BLaER1 treated with 17β-estradiol and CSF1 and Interleukin-3, amounts not matched to agents 10 nM and 100 nM (cell line): ENCODE data around the gene RBM19.
A peak's percentile ranks its signal among the peaks of the same experiment; 100 is the strongest.

ENCODE experiments used
- H3K27ac ChIP-seq, 11 experiments: shearing (Covaris generic); formaldehyde crosslinking; 2 replicates each; pipeline ENCODE4 v1.8.1; 2022
- H3K27me3 ChIP-seq, 11 experiments: shearing (Covaris generic); formaldehyde crosslinking; 2 replicates each; pipeline ENCODE4 v1.8.1; 2022
- H3K36me3 ChIP-seq, 11 experiments: shearing (Covaris generic); formaldehyde crosslinking; 2 replicates each; pipeline ENCODE4 v1.8.1; 2022
- H3K4me1 ChIP-seq, 10 experiments: shearing (Covaris generic); formaldehyde crosslinking; 2 replicates each; pipeline ENCODE4 v1.8.1; 2022
- H3K4me2 ChIP-seq, 11 experiments: shearing (Covaris generic); formaldehyde crosslinking; 2 replicates each; pipeline ENCODE4 v1.8.1; 2022
- H3K4me3 ChIP-seq, 10 experiments: shearing (Covaris generic); formaldehyde crosslinking; 2 replicates each; pipeline ENCODE4 v1.8.1; 2022
- H3K9ac ChIP-seq, 11 experiments: shearing (Covaris generic); formaldehyde crosslinking; 2 replicates each; pipeline ENCODE4 v1.8.1; 2022
- H3K9me3 ChIP-seq, 11 experiments: shearing (Covaris generic); formaldehyde crosslinking; replicated peaks in 1 of 11; 2 replicates each; pipeline ENCODE4 v1.8.1; 2022
- H4K20me1 ChIP-seq, 11 experiments: shearing (Covaris generic); formaldehyde crosslinking; 2 replicates each; pipeline ENCODE4 v1.8.1; 2022
- Cebpa-rat ChIP-seq, 11 experiments: shearing (Covaris generic); IDR thresholded peaks; 2 replicates each; pipeline ENCODE4 v1.8.1; 2022

The RBM19 gene

GRCh38 chr12:113858841-113859386 lies 107.2 kb downstream of the RBM19 start:
- Histone ChIP-seq H3K27ac (peak overlapping the region in 7 of 11 experiments; percentile 9 to 51 (median 16); a peak in 7 of 22 replicates), H3K36me3 (peaks cover 11 to 53% (median 43%) of the 10 kb centered on the region in 11 experiments; a peak in 21 of 22 replicates), H3K9ac (peak overlapping the region in 8 of 11 experiments; percentile 20 to 50 (median 37); a peak in 10 of 22 replicates), H3K4me3 (no peak overlapping the region), H3K27me3 (no peaks in the 10 kb centered on the region), H4K20me1 (peaks cover 0 to 64% (median 15%) of the 10 kb centered on the region in 11 experiments; a peak in 13 of 22 replicates), H3K9me3 (no peaks in the 10 kb centered on the region), H3K4me1 (peaks cover 58 to 75% (median 68%) of the 10 kb centered on the region in 10 experiments), H3K4me2 (peak overlapping the region; percentile 58 to 93 (median 84))
- no peak for TF ChIP-seq Cebpa-rat (IDR thresholded peaks at IDR 0.05)

- Histone ChIP-seq H3K27me3 (no peaks in the 10 kb centered on the region), H4K20me1 (peaks cover 0 to 66% (median 9%) of the 10 kb centered on the region in 11 experiments; a peak in 13 of 22 replicates), H3K4me1 (peaks cover 48 to 75% (median 70%) of the 10 kb centered on the region in 10 experiments), H3K4me2 (peak overlapping the region in 7 of 11 experiments; percentile 58 to 93 (median 85); a peak in 9 of 22 replicates), H3K27ac (no peak overlapping the region), H3K4me3 (no peak overlapping the region), H3K9ac (no peak overlapping the region), H3K9me3 (no peaks in the 10 kb centered on the region), H3K36me3 (peaks cover 11 to 61% (median 51%) of the 10 kb centered on the region in 11 experiments; a peak in 21 of 22 replicates)
- TF ChIP-seq Cebpa-rat (IDR thresholded peaks at IDR 0.05) = no peak
Measured at GRCh38 chr12:113857371-113857770, 108.8 kb downstream of the RBM19 start.

GRCh38 chr12:113855998-113856397 lies 110.1 kb downstream of the RBM19 start:
- Histone ChIP-seq H3K27ac (no peak overlapping the region), H4K20me1 (peaks cover 0 to 56% (median 6%) of the 10 kb centered on the region in 11 experiments; a peak in 12 of 22 replicates), H3K4me2 (no peak overlapping the region), H3K36me3 (peaks cover 11 to 69% (median 53%) of the 10 kb centered on the region in 11 experiments; a peak in 21 of 22 replicates), H3K9ac (no peak overlapping the region), H3K9me3 (no peaks in the 10 kb centered on the region), H3K27me3 (no peaks in the 10 kb centered on the region), H3K4me3 (no peak overlapping the region), H3K4me1 (peaks cover 35 to 74% (median 69%) of the 10 kb centered on the region in 10 experiments)
- TF ChIP-seq Cebpa-rat (IDR thresholded peaks at IDR 0.05) = no peak

- no peaks in the 10 kb centered on the region for H3K9me3 ChIP-seq
- no peak overlapping the region for H3K4me3 ChIP-seq
- H3K27me3 ChIP-seq = no peaks in the 10 kb centered on the region
- peaks cover 22 to 74% (median 69%) of the 10 kb centered on the region in 10 experiments for H3K4me1 ChIP-seq
- TF ChIP-seq Cebpa-rat (IDR thresholded peaks at IDR 0.05) = no peak
- H3K4me2 ChIP-seq = peak overlapping the region in 1 of 11 experiments; percentile 41; a peak in 1 of 22 replicates
- no peak overlapping the region for H3K9ac ChIP-seq
- peaks cover 0 to 54% (median 1%) of the 10 kb centered on the region in 11 experiments; a peak in 9 of 22 replicates for H4K20me1 ChIP-seq
- peak overlapping the region in 2 of 11 experiments; percentile 3 to 21; a peak in 1 of 22 replicates for H3K27ac ChIP-seq
- peaks cover 11 to 74% (median 50%) of the 10 kb centered on the region in 11 experiments; a peak in 21 of 22 replicates for H3K36me3 ChIP-seq
Measured at GRCh38 chr12:113854385-113855142, 111.6 kb downstream of the RBM19 start.

- Histone ChIP-seq H3K4me3 (no peak overlapping the region), H3K4me2 (peak overlapping the region in 10 of 11 experiments; percentile 8 to 71 (median 50); a peak in 18 of 22 replicates), H3K27me3 (no peaks in the 10 kb centered on the region), H3K4me1 (peaks cover 12 to 74% (median 69%) of the 10 kb centered on the region in 10 experiments), H3K27ac (peak overlapping the region in 3 of 11 experiments; percentile 33 to 40 (median 37); a peak in 3 of 22 replicates), H3K9ac (no peak overlapping the region), H3K9me3 (no peaks in the 10 kb centered on the region), H3K36me3 (peaks cover 11 to 76% (median 50%) of the 10 kb centered on the region in 11 experiments; a peak in 21 of 22 replicates), H4K20me1 (peaks cover 0 to 54% (median 0%) of the 10 kb centered on the region in 11 experiments; a peak in 7 of 22 replicates)
- TF ChIP-seq Cebpa-rat (IDR thresholded peaks at IDR 0.05) = no peak
Measured at GRCh38 chr12:113853491-113853890, 112.6 kb downstream of the RBM19 start.

GRCh38 chr12:113852695-113853490 lies 113.2 kb downstream of the RBM19 start:
- Histone ChIP-seq H4K20me1 (peaks cover 0 to 54% (median 0%) of the 10 kb centered on the region in 11 experiments; a peak in 4 of 22 replicates), H3K27me3 (no peaks in the 10 kb centered on the region), H3K27ac (peak overlapping the region in 4 of 11 experiments; percentile 19 to 40 (median 35); a peak in 3 of 22 replicates), H3K9me3 (no peaks in the 10 kb centered on the region), H3K4me1 (peaks cover 7 to 74% (median 69%) of the 10 kb centered on the region in 10 experiments), H3K4me2 (peak overlapping the region in 10 of 11 experiments; percentile 8 to 71 (median 50); a peak in 18 of 22 replicates), H3K4me3 (no peak overlapping the region), H3K36me3 (peaks cover 10 to 70% (median 49%) of the 10 kb centered on the region in 11 experiments; a peak in 21 of 22 replicates), H3K9ac (no peak overlapping the region; a peak in 1 of 22 replicates)
- no peak for TF ChIP-seq Cebpa-rat (IDR thresholded peaks at IDR 0.05)

GRCh38 chr12:113852264-113852663 lies 113.9 kb downstream of the RBM19 start:
- peaks cover 11 to 76% (median 70%) of the 10 kb centered on the region in 10 experiments for H3K4me1 ChIP-seq
- H3K9me3 ChIP-seq = no peaks in the 10 kb centered on the region
- TF ChIP-seq Cebpa-rat (IDR thresholded peaks at IDR 0.05) = no peak
- peaks cover 4 to 64% (median 42%) of the 10 kb centered on the region in 11 experiments; a peak in 21 of 22 replicates for H3K36me3 ChIP-seq
- H3K4me3 ChIP-seq = no peak overlapping the region
- no peaks in the 10 kb centered on the region for H3K27me3 ChIP-seq
- no peak overlapping the region; a peak in 1 of 22 replicates for H3K27ac ChIP-seq
- no peak overlapping the region for H3K9ac ChIP-seq
- peak overlapping the region in 7 of 11 experiments; percentile 50 to 85 (median 66); a peak in 6 of 22 replicates for H3K4me2 ChIP-seq
- H4K20me1 ChIP-seq = peaks cover 0 to 52% (median 0%) of the 10 kb centered on the region in 11 experiments; a peak in 4 of 22 replicates
